Jurkat, Clone E6-1 (cell line): ENCODE data around the gene KISS1.

Experiments
- DNase-seq: peaks from one replicate; pipeline ENCODE4 v3.0.0-alpha.2; 2011; ENCODE audit warnings: low read depth, low spot score
- H3K4me3 ChIP-seq: 2 replicates; pipeline ENCODE4 v1.5.1; 2011; ENCODE audit warnings: mild to moderate bottlenecking, low read length, control low read depth, moderate library complexity

Gene KISS1

GRCh38 chr1:204198348-204199340 is 2.4 kb upstream of the KISS1 start:
- H3K4me3 ChIP-seq: no peak overlapping the region
- no peak for DNase-seq

- H3K4me3 ChIP-seq: no peak overlapping the region
- DNase-seq: no peak
Measured at GRCh38 chr1:204197068-204197467, 777 bp upstream of the KISS1 start.

- no peak overlapping the region for H3K4me3 ChIP-seq
- peak; percentile 22 for DNase-seq
Measured at GRCh38 chr1:204194771-204195170, 1.5 kb downstream of the KISS1 start.

- no peak overlapping the region for H3K4me3 ChIP-seq
- DNase-seq: no peak
Measured at GRCh38 chr1:204194080-204194479, 2.2 kb downstream of the KISS1 start.

GRCh38 chr1:204192589-204193352 is 3.5 kb downstream of the KISS1 start:
- no peak for DNase-seq
- no peak overlapping the region for H3K4me3 ChIP-seq

GRCh38 chr1:204192046-204192445 is 4.2 kb downstream of the KISS1 start:
- no peak for DNase-seq
- H3K4me3 ChIP-seq: no peak overlapping the region

- no peak for DNase-seq
- no peak overlapping the region for H3K4me3 ChIP-seq
Measured at GRCh38 chr1:204191456-204191855, 4.8 kb downstream of the KISS1 start.

GRCh38 chr1:204190212-204191211 is 5.8 kb downstream of the KISS1 start:
- H3K4me3 ChIP-seq: peak overlapping the region; percentile 31
- peak; percentile 68 for DNase-seq

GRCh38 chr1:204188959-204189639 is 7.2 kb downstream of the KISS1 start:
- no peak for DNase-seq
- no peak overlapping the region for H3K4me3 ChIP-seq

- no peak overlapping the region for H3K4me3 ChIP-seq
- DNase-seq: no peak
Measured at GRCh38 chr1:204186597-204186996, 9.7 kb downstream of the KISS1 start.

GRCh38 chr1:204181116-204181515 is 15.2 kb downstream of the KISS1 start:
- H3K4me3 ChIP-seq: no peak overlapping the region
- no peak for DNase-seq

- no peak overlapping the region for H3K4me3 ChIP-seq
- no peak for DNase-seq
Measured at GRCh38 chr1:204180133-204180532, 16.2 kb downstream of the KISS1 start.

- no peak overlapping the region for H3K4me3 ChIP-seq
Measured at GRCh38 chr1:204178487-204179281, 17.6 kb downstream of the KISS1 start.

GRCh38 chr1:204177133-204177532 is 19.2 kb downstream of the KISS1 start:
- no peak for DNase-seq
- H3K4me3 ChIP-seq: no peak overlapping the region

More at GRCh38 chr1:204178487-204179281, 17.6 kb downstream of the KISS1 start:
- no peak for DNase-seq

GRCh38 chr1:204176049-204176448 is 20.2 kb downstream of the KISS1 start:
- no peak for DNase-seq
- no peak overlapping the region for H3K4me3 ChIP-seq

- H3K4me3 ChIP-seq: no peak overlapping the region
- DNase-seq: no peak
Measured at GRCh38 chr1:204174958-204175357, 21.3 kb downstream of the KISS1 start.

- no peak overlapping the region for H3K4me3 ChIP-seq
- DNase-seq: no peak
Measured at GRCh38 chr1:204172404-204173029, 23.8 kb downstream of the KISS1 start.
